ENCODE results near the gene PCDHGA11. TPM values are rescaled to one million over a fixed set of nuclear protein-coding genes. Genes with fewer than 3 reads are reported as not detected.

PCDHGA11 gene
- total and polyA plus RNA-seq, 2 donors (not counting 3 experiments of a cell fraction or from before 2014, with no cell fraction given), result 8.0 to 11.5 TPM

GRCh38 chr5:141437221-141437620, 16.4 kb downstream of the PCDHGA11 start:
- H2AFZ ChIP-seq (ENCODE audit: low read depth, low read length), result no peak overlapping the region
- no peak for FAIRE-seq
- no peaks in the 10 kb centered on the region for H3K9me3 ChIP-seq (replicated peaks; ENCODE audit: control insufficient read depth, insufficient read depth, low read length)
- ChIA-PET CTCF (interaction anchor here (1.3 to 1.9 kb wide), 4 partner anchors 20 to 127 kb away, joined by 3 to 8 read pairs (median 4); partner anchors contain the start of genes PCDHGB7 and PCDHGC3), POLR2A (no interaction called here)
- no peaks in the 10 kb centered on the region for H3K4me1 ChIP-seq (ENCODE audit: control insufficient read depth, extremely low read depth, insufficient read depth, low read length)
- no peak overlapping the region for H3K4me3 ChIP-seq (replicated peaks in 1 of 3; ENCODE audit: insufficient read depth in 1 of 3, low read depth in 1 of 3, low read length in 3 of 3)
- no TSS peak for BruUV-seq (replicated peaks)
- DNase-seq (ENCODE audit: low read depth, low spot score), result no peak
- no peak for TF ChIP-seq FOS (IDR thresholded peaks at IDR 0.05; ENCODE audit: borderline replicate concordance, insufficient read depth, low read length)
- no peak for TF ChIP-seq GATA2 (IDR thresholded peaks at IDR 0.05; ENCODE audit: insufficient read depth, insufficient read length, low read depth, low read length)
- no peak for TF ChIP-seq JUN (IDR thresholded peaks at IDR 0.05; ENCODE audit: borderline replicate concordance, insufficient read depth, insufficient read length, low read depth)
- no peak for TF ChIP-seq MAX (IDR thresholded peaks at IDR 0.05; ENCODE audit: insufficient read depth, insufficient read length)
- TF ChIP-seq POLR2A (IDR thresholded peaks at IDR 0.05; ENCODE audit: low read depth, low read length), result no peak
- no peak for TF ChIP-seq POLR2AphosphoS5 (IDR thresholded peaks at IDR 0.05; ENCODE audit: insufficient read depth, low read depth, low read length)
- TF ChIP-seq MYC (IDR thresholded peaks at IDR 0.05; ENCODE audit: low read depth, low read length), result no peak
- TF ChIP-seq EZH2 (IDR thresholded peaks at IDR 0.05; ENCODE audit: borderline replicate concordance, low read depth, low read length, severe bottlenecking), result no peak
- TF ChIP-seq CTCF (IDR thresholded peaks at IDR 0.05; ENCODE audit: extremely low read depth in 1 of 2, insufficient read depth in 1 of 2, low read depth in 1 of 2, low read length in 2 of 2), result no peak
- H3K4me2 ChIP-seq (ENCODE audit: insufficient read depth, low read length), result no peak overlapping the region
- no peak overlapping the region for H3K27ac ChIP-seq (ENCODE audit: insufficient read depth, low read depth, low read length)
- no peak overlapping the region for H3K9ac ChIP-seq (replicated peaks; ENCODE audit: extremely low read depth, insufficient read depth, low read length)
- intact Hi-C loops (cut with micrococcal nuclease), result no loop called here
- H3K9me1 ChIP-seq (replicated peaks; ENCODE audit: control insufficient read depth, extremely low read depth, insufficient read depth, low read length), result no peaks in the 10 kb centered on the region
- no peaks in the 10 kb centered on the region for H4K20me1 ChIP-seq (replicated peaks; ENCODE audit: control insufficient read depth, extremely low read depth, insufficient read depth, low read length)
- peaks cover 3 to 12% of the 10 kb centered on the region in 2 experiments for H3K27me3 ChIP-seq (ENCODE audit: control insufficient read depth in 2 of 2, insufficient read depth in 2 of 2, low read length in 2 of 2)
- H3K79me2 ChIP-seq (ENCODE audit: control insufficient read depth, insufficient read depth, low read length), result no peaks in the 10 kb centered on the region
- dilution Hi-C loops (cut with MboI; ENCODE audit: extremely low pct_ligation_motif_present, low sequenced_read_pairs), result no loop called here
- no peaks in the 10 kb centered on the region for H3K36me3 ChIP-seq (ENCODE audit: control insufficient read depth in 2 of 2, extremely low read depth in 1 of 2, insufficient read depth in 2 of 2, low read length in 2 of 2)

All from endothelial cell of umbilical vein (primary cell).